ENCODE data around the gene ARL8B. TPM values are rescaled to one million over a fixed set of nuclear protein-coding genes. Genes with fewer than 3 reads are reported as not detected.

The ARL8B gene
- polyA plus RNA-seq (2012; rRNA removed) = 16.2 and 21.9 TPM in 2 replicates
- polyA plus RNA-seq (2012; cell fraction: cytosol; rRNA removed) = 40.1 and 45.6 TPM in 2 replicates
- 19.9 and 22.3 TPM in 2 replicates for polyA plus RNA-seq (2012; cell fraction: nucleus; rRNA removed)

DNA sequence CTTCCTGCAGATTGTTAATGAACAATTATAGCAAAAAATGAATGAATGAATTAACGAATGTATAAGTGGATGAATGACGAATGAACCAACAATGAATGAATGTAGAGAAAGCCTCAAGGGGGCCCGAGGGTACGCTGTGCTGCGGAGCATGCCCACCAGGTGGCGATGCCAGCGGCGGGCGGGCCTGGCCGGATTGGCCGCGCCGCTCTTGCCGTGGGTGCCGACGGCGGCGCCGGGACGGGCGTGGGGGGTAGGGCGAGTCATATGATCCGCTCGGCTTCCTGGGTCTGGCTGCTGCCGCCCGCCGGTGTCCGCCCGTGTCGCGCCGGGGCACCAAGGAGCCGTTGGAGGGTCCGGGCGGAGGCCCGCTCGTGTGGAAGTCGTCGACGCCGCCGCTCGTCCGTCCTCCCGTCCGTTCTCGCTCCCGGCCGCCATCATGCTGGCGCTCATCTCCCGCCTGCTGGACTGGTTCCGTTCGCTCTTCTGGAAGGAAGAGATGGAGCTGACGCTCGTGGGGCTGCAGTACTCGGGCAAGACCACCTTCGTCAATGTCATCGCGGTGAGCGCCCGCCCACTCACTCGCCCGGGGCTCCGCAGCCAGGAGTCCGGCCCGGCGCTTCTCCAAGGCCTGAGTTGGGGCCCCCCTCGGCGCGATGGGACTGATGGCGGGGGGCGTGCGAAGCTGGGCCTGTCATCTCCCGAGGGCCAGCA, at the start of gene ARL8B:
Gene ARL8B (plus strand): TSS at position 263 of the 711 bp plus-strand sequence. CDS start 174 bp downstream, at position 437.
- Histone ChIP-seq H3K9me3 (no peaks in the 10 kb centered on the region), H3K9me2 (no peaks in the 10 kb centered on the region), H3K9ac (peak within 1 kb of the TSS; percentile 97), H3K4me1 (ENCODE audit: control insufficient read depth in 1 of 2, insufficient read depth in 2 of 2, low read depth in 1 of 2, low read length in 1 of 2) (peaks cover 7 to 8% of the 10 kb centered on the region in 2 experiments; a peak in 3 of 4 replicates), H3K79me2 (ENCODE audit: insufficient read depth) (peaks cover 51% of the 10 kb centered on the region), H3K4me3 (ENCODE audit: low read depth in 2 of 2, low read length in 1 of 2) (peak within 1 kb of the TSS; percentile 96 to 100), H3K4me2 (peak within 1 kb of the TSS; percentile 82), H3K27ac (ENCODE audit: low read depth in 2 of 2, low read length in 1 of 2) (peak within 1 kb of the TSS; percentile 79 to 84), H2AFZ (ENCODE audit: low read depth) (peak within 1 kb of the TSS; percentile 73), H3K36me3 (replicated peaks in 1 of 2; ENCODE audit: control insufficient read depth in 1 of 2, insufficient read depth in 2 of 2, low read length in 1 of 2) (peaks cover 3 to 4% of the 10 kb centered on the region in 2 experiments), H4K20me1 (ENCODE audit: insufficient read depth) (peaks cover 48% of the 10 kb centered on the region), H3F3A (replicated peaks; ENCODE audit: insufficient read depth) (no peaks in the 10 kb centered on the region), H3K27me3 (ENCODE audit: insufficient read depth) (no peaks in the 10 kb centered on the region)
- POLR2A ChIA-PET = no interaction called here
- WGBS (ENCODE audit: low lambda C conversion rate) = 1% methylated on average over 21 of the region's 74 CpGs
- DNase-seq = peak; percentile 97
- CTCF ChIA-PET = interaction anchor here (0.7 to 2.5 kb wide), 15 partner anchors 11 to 406 kb away, joined by 3 to 15 read pairs (median 4); no protein-coding TSS in a partner anchor
- TF ChIP-seq FOSL2 (IDR thresholded peaks at IDR 0.05; ENCODE audit: borderline replicate concordance, low read depth) = peak; percentile 3; the same call in 1 of the 2 replicates
- TF ChIP-seq, protein P1, sequence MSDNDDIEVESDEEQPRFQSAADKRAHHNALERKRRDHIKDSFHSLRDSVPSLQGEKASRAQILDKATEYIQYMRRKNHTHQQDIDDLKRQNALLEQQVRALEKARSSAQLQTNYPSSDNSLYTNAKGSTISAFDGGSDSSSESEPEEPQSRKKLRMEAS (IDR thresholded peaks at IDR 0.05; ENCODE audit: low read depth) = peak; percentile 37; the same call in 1 of the 2 replicates
- TF ChIP-seq, protein P2, sequence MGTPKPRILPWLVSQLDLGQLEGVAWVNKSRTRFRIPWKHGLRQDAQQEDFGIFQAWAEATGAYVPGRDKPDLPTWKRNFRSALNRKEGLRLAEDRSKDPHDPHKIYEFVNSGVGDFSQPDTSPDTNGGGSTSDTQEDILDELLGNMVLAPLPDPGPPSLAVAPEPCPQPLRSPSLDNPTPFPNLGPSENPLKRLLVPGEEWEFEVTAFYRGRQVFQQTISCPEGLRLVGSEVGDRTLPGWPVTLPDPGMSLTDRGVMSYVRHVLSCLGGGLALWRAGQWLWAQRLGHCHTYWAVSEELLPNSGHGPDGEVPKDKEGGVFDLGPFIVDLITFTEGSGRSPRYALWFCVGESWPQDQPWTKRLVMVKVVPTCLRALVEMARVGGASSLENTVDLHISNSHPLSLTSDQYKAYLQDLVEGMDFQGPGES (IDR thresholded peaks at IDR 0.05; ENCODE audit: low read depth, low read length) = no peak
- TF ChIP-seq, protein P3, sequence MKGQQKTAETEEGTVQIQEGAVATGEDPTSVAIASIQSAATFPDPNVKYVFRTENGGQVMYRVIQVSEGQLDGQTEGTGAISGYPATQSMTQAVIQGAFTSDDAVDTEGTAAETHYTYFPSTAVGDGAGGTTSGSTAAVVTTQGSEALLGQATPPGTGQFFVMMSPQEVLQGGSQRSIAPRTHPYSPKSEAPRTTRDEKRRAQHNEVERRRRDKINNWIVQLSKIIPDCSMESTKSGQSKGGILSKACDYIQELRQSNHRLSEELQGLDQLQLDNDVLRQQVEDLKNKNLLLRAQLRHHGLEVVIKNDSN (IDR thresholded peaks at IDR 0.05; ENCODE audit: borderline replicate concordance, low read depth) = peak; percentile 92
- TF ChIP-seq POLR2AphosphoS5 (IDR thresholded peaks at IDR 0.05; ENCODE audit: low read depth, low read length) = peak; percentile 77
- TF ChIP-seq ELF1 (IDR thresholded peaks at IDR 0.05) = peak; percentile 92
- peak; percentile 67; the same call in 1 of the 2 replicates for TF ChIP-seq SIN3A (IDR thresholded peaks at IDR 0.05; ENCODE audit: borderline replicate concordance, low read depth, low read length)
- TF ChIP-seq SMC3 (IDR thresholded peaks at IDR 0.05; ENCODE audit: low read depth, low read length) = peak; percentile 57
- no peak for TF ChIP-seq NRF1 (IDR thresholded peaks at IDR 0.05; ENCODE audit: low read depth, low read length)
- TF ChIP-seq, protein P4, sequence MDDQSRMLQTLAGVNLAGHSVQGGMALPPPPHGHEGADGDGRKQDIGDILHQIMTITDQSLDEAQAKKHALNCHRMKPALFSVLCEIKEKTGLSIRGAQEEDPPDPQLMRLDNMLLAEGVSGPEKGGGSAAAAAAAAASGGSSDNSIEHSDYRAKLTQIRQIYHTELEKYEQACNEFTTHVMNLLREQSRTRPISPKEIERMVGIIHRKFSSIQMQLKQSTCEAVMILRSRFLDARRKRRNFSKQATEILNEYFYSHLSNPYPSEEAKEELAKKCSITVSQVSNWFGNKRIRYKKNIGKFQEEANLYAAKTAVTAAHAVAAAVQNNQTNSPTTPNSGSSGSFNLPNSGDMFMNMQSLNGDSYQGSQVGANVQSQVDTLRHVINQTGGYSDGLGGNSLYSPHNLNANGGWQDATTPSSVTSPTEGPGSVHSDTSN (IDR thresholded peaks at IDR 0.05) = peak; percentile 21; the same call in 1 of the 2 replicates
- no peak for TF ChIP-seq FOXM1 (IDR thresholded peaks at IDR 0.05; ENCODE audit: low read depth)
- peak; percentile 52 for TF ChIP-seq RAD21 (IDR thresholded peaks at IDR 0.05; ENCODE audit: low read length)
- TF ChIP-seq, protein P5, sequence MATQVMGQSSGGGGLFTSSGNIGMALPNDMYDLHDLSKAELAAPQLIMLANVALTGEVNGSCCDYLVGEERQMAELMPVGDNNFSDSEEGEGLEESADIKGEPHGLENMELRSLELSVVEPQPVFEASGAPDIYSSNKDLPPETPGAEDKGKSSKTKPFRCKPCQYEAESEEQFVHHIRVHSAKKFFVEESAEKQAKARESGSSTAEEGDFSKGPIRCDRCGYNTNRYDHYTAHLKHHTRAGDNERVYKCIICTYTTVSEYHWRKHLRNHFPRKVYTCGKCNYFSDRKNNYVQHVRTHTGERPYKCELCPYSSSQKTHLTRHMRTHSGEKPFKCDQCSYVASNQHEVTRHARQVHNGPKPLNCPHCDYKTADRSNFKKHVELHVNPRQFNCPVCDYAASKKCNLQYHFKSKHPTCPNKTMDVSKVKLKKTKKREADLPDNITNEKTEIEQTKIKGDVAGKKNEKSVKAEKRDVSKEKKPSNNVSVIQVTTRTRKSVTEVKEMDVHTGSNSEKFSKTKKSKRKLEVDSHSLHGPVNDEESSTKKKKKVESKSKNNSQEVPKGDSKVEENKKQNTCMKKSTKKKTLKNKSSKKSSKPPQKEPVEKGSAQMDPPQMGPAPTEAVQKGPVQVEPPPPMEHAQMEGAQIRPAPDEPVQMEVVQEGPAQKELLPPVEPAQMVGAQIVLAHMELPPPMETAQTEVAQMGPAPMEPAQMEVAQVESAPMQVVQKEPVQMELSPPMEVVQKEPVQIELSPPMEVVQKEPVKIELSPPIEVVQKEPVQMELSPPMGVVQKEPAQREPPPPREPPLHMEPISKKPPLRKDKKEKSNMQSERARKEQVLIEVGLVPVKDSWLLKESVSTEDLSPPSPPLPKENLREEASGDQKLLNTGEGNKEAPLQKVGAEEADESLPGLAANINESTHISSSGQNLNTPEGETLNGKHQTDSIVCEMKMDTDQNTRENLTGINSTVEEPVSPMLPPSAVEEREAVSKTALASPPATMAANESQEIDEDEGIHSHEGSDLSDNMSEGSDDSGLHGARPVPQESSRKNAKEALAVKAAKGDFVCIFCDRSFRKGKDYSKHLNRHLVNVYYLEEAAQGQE (IDR thresholded peaks at IDR 0.05; ENCODE audit: low read depth, low read length) = peak; percentile 38; the same call in 1 of the 2 replicates
- TF ChIP-seq, protein P6, sequence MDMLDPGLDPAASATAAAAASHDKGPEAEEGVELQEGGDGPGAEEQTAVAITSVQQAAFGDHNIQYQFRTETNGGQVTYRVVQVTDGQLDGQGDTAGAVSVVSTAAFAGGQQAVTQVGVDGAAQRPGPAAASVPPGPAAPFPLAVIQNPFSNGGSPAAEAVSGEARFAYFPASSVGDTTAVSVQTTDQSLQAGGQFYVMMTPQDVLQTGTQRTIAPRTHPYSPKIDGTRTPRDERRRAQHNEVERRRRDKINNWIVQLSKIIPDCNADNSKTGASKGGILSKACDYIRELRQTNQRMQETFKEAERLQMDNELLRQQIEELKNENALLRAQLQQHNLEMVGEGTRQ (IDR thresholded peaks at IDR 0.05; ENCODE audit: borderline replicate concordance, low read depth, low read length) = no peak; the same call in 1 of the 2 replicates
- TF ChIP-seq RCOR1 (IDR thresholded peaks at IDR 0.05; ENCODE audit: low read length) = no peak
- TF ChIP-seq GATA2 (CRISPR knock-in tag; IDR thresholded peaks at IDR 0.05) = no peak
- no peak for TF ChIP-seq MEF2A (IDR thresholded peaks at IDR 0.05; ENCODE audit: borderline replicate concordance, low read depth)
- no peak; the same call in 1 of the 2 replicates for TF ChIP-seq RXRA (IDR thresholded peaks at IDR 0.05; ENCODE audit: borderline replicate concordance, low read depth)
- TF ChIP-seq GABPA (IDR thresholded peaks at IDR 0.05; ENCODE audit: low read depth) = peak; percentile 64
- TF ChIP-seq, protein P7, sequence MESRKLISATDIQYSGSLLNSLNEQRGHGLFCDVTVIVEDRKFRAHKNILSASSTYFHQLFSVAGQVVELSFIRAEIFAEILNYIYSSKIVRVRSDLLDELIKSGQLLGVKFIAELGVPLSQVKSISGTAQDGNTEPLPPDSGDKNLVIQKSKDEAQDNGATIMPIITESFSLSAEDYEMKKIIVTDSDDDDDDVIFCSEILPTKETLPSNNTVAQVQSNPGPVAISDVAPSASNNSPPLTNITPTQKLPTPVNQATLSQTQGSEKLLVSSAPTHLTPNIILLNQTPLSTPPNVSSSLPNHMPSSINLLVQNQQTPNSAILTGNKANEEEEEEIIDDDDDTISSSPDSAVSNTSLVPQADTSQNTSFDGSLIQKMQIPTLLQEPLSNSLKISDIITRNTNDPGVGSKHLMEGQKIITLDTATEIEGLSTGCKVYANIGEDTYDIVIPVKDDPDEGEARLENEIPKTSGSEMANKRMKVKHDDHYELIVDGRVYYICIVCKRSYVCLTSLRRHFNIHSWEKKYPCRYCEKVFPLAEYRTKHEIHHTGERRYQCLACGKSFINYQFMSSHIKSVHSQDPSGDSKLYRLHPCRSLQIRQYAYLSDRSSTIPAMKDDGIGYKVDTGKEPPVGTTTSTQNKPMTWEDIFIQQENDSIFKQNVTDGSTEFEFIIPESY (IDR thresholded peaks at IDR 0.05; ENCODE audit: borderline replicate concordance, low read depth) = 0 out of 2 replicates have a peak, but pooled peaks have one; percentile 24
- TF ChIP-seq EZH2phosphoT487 (IDR thresholded peaks at IDR 0.05; ENCODE audit: borderline replicate concordance, low read depth) = no peak
